ENCODE data around the gene AHDC1. TPM values are rescaled to one million over a fixed set of nuclear protein-coding genes. Genes with fewer than 3 reads are reported as not detected.

AHDC1 gene
- total and polyA plus RNA-seq, 2 donors (not counting 3 experiments of a cell fraction or from before 2014, with no cell fraction given): 7.0 to 32.1 TPM

GRCh38 chr1:27581823-27582243 is 22.1 kb downstream of the AHDC1 start:
- BruUV-seq (replicated peaks): no TSS peak
- Histone ChIP-seq H3K4me3 (replicated peaks in 1 of 3; ENCODE audit: insufficient read depth in 1 of 3, low read depth in 1 of 3, low read length in 3 of 3) (no peak overlapping the region), H3K9me1 (replicated peaks; ENCODE audit: control insufficient read depth, extremely low read depth, insufficient read depth, low read length) (no peaks in the 10 kb centered on the region), H3K9me3 (replicated peaks; ENCODE audit: control insufficient read depth, insufficient read depth, low read length) (no peaks in the 10 kb centered on the region), H4K20me1 (replicated peaks; ENCODE audit: control insufficient read depth, extremely low read depth, insufficient read depth, low read length) (no peaks in the 10 kb centered on the region), H3K4me1 (ENCODE audit: control insufficient read depth, extremely low read depth, insufficient read depth, low read length) (peaks cover 5% of the 10 kb centered on the region), H3K36me3 (ENCODE audit: control insufficient read depth in 2 of 2, extremely low read depth in 1 of 2, insufficient read depth in 2 of 2, low read length in 2 of 2) (no peaks in the 10 kb centered on the region), H2AFZ (ENCODE audit: low read depth, low read length) (no peak overlapping the region), H3K4me2 (ENCODE audit: insufficient read depth, low read length) (no peak overlapping the region), H3K9ac (replicated peaks; ENCODE audit: extremely low read depth, insufficient read depth, low read length) (no peak overlapping the region), H3K79me2 (ENCODE audit: control insufficient read depth, insufficient read depth, low read length) (no peaks in the 10 kb centered on the region), H3K27me3 (ENCODE audit: control insufficient read depth in 2 of 2, insufficient read depth in 2 of 2, low read length in 2 of 2) (no peaks in the 10 kb centered on the region), H3K27ac (ENCODE audit: insufficient read depth, low read depth, low read length) (no peak overlapping the region)
- no peak for DNase-seq (ENCODE audit: low read depth, low spot score)
- no peak for FAIRE-seq
- TF ChIP-seq CTCF (IDR thresholded peaks at IDR 0.05; ENCODE audit: extremely low read depth in 1 of 2, insufficient read depth in 1 of 2, low read depth in 1 of 2, low read length in 2 of 2): no peak
- no peak for TF ChIP-seq JUN (IDR thresholded peaks at IDR 0.05; ENCODE audit: borderline replicate concordance, insufficient read depth, insufficient read length, low read depth)
- no peak for TF ChIP-seq MYC (IDR thresholded peaks at IDR 0.05; ENCODE audit: low read depth, low read length)
- no peak for TF ChIP-seq POLR2AphosphoS5 (IDR thresholded peaks at IDR 0.05; ENCODE audit: insufficient read depth, low read depth, low read length)
- no peak for TF ChIP-seq MAX (IDR thresholded peaks at IDR 0.05; ENCODE audit: insufficient read depth, insufficient read length)
- no peak for TF ChIP-seq FOS (IDR thresholded peaks at IDR 0.05; ENCODE audit: borderline replicate concordance, insufficient read depth, low read length)
- no peak for TF ChIP-seq GATA2 (IDR thresholded peaks at IDR 0.05; ENCODE audit: insufficient read depth, insufficient read length, low read depth, low read length)
- TF ChIP-seq EZH2 (IDR thresholded peaks at IDR 0.05; ENCODE audit: borderline replicate concordance, low read depth, low read length, severe bottlenecking): no peak
- TF ChIP-seq POLR2A (IDR thresholded peaks at IDR 0.05; ENCODE audit: low read depth, low read length): no peak
- intact Hi-C loops (cut with micrococcal nuclease) (no loop called here), dilution Hi-C loops (cut with MboI; ENCODE audit: extremely low pct_ligation_motif_present, low sequenced_read_pairs) (loop anchor here (25.0 kb wide), 1 partner anchor 170 kb away; no protein-coding TSS in a partner anchor)
- POLR2A ChIA-PET: no interaction called here
- CTCF ChIA-PET: interaction anchor here (2.1 to 6.3 kb wide), 2 partner anchors 9 to 25 kb away, joined by 5 to 33 read pairs; no protein-coding TSS in a partner anchor
